GM19397 (cell line): Measurements from ENCODE around the gene MYB.

Experiments
- ATAC-seq: cut with Tn5 transposase; IDR thresholded peaks from one replicate; pipeline ENCODE4 v1.9.1; 2021; ENCODE audit warnings: mild to moderate bottlenecking, moderate library complexity; ENCODE audit not compliant: unreplicated experiment

Gene MYB

GRCh38 chr6:135215563-135215962 is 34.5 kb downstream of the MYB start:
- no peak for ATAC-seq

GRCh38 chr6:135217663-135218062 is 36.6 kb downstream of the MYB start:
- no peak for ATAC-seq

GRCh38 chr6:135219346-135219745 is 38.2 kb downstream of the MYB start:
- no peak for ATAC-seq

GRCh38 chr6:135221042-135221441 is 39.9 kb downstream of the MYB start:
- ATAC-seq = no peak

GRCh38 chr6:135221505-135221904 is 40.4 kb downstream of the MYB start:
- ATAC-seq = no peak

- ATAC-seq = no peak
Observed at GRCh38 chr6:135222623-135223022, 41.5 kb downstream of the MYB start.

GRCh38 chr6:135224037-135224647 is 43.0 kb downstream of the MYB start:
- no peak for ATAC-seq

GRCh38 chr6:135225911-135226310 is 44.8 kb downstream of the MYB start:
- ATAC-seq = no peak

- ATAC-seq = peak; percentile 76
Observed at GRCh38 chr6:135226537-135226936, 45.4 kb downstream of the MYB start.

GRCh38 chr6:135227349-135227748 is 46.2 kb downstream of the MYB start:
- no peak for ATAC-seq

- no peak for ATAC-seq
Observed at GRCh38 chr6:135227758-135228157, 46.6 kb downstream of the MYB start.

- no peak for ATAC-seq
Observed at GRCh38 chr6:135228486-135228885, 47.4 kb downstream of the MYB start.

- no peak for ATAC-seq
Observed at GRCh38 chr6:135229996-135230395, 48.9 kb downstream of the MYB start.

- ATAC-seq = no peak
Observed at GRCh38 chr6:135230711-135231468, 49.8 kb downstream of the MYB start.

GRCh38 chr6:135231469-135231844 is 50.3 kb downstream of the MYB start:
- ATAC-seq = no peak

GRCh38 chr6:135233686-135234491 is 52.8 kb downstream of the MYB start:
- no peak for ATAC-seq

- ATAC-seq = no peak
Observed at GRCh38 chr6:135234492-135234780, 53.3 kb downstream of the MYB start.

- no peak for ATAC-seq
Observed at GRCh38 chr6:135235716-135236115, 54.6 kb downstream of the MYB start.

GRCh38 chr6:135236319-135236718 is 55.2 kb downstream of the MYB start:
- no peak for ATAC-seq

- ATAC-seq = no peak
Observed at GRCh38 chr6:135236732-135237131, 55.6 kb downstream of the MYB start.

- ATAC-seq = no peak
Observed at GRCh38 chr6:135240711-135241110, 59.6 kb downstream of the MYB start.
